SU-DHL-6 (cell line): Measurements from ENCODE around the gene CCNY.

Source experiments
- H2AFZ ChIP-seq: fragments of 200-600 bp; sonication (generic); 2 replicates; pipeline ENCODE4 v1.6.1; 2014; ENCODE audit warnings: low read depth, mild to moderate bottlenecking, moderate library complexity, mixed read lengths, antibody characterized with exemption, low read length; ENCODE audit not compliant: severe bottlenecking
- H3F3A ChIP-seq: fragments of 200-600 bp; shearing (Covaris generic); 2 replicates; pipeline ENCODE4 v1.6.0; 2016; ENCODE audit warnings: antibody characterized with exemption, mild to moderate bottlenecking; ENCODE audit not compliant: insufficient read depth
- H3K27ac ChIP-seq: fragments of 200-600 bp; sonication (generic); 2 replicates; pipeline ENCODE4 v1.5.1; 2016; ENCODE audit warnings: low read depth, mild to moderate bottlenecking, low read length, moderate library complexity, mixed read lengths
- H3K27me3 ChIP-seq: fragments of 200-600 bp; sonication (generic), shearing (Covaris generic); 2 replicates; pipeline ENCODE4 v1.6.0; 2014; ENCODE audit warnings: mild to moderate bottlenecking, low read length
- H3K36me3 ChIP-seq: fragments of 200-600 bp; sonication (generic); 2 replicates; pipeline ENCODE4 v1.6.1; 2014; ENCODE audit warnings: mild to moderate bottlenecking, low read length, mixed read lengths
- H3K4me2 ChIP-seq: fragments of 300-600, 200-600 bp; shearing (Covaris generic), sonication (generic); 2 replicates; pipeline ENCODE4 v1.6.0; 2014; ENCODE audit warnings: low read length, low read depth, mild to moderate bottlenecking; ENCODE audit not compliant: poor library complexity, severe bottlenecking
- H3K4me3 ChIP-seq: fragments of 200-600 bp; sonication (generic); 2 replicates; pipeline ENCODE4 v1.5.1; 2014; ENCODE audit warnings: antibody characterized with exemption, low read length, mild to moderate bottlenecking, mixed read lengths; ENCODE audit not compliant: insufficient read depth, poor library complexity, severe bottlenecking
- H3K79me2 ChIP-seq: fragments of 200-600 bp; sonication (generic); 2 replicates; pipeline ENCODE4 v1.6.1; 2014; ENCODE audit warnings: mild to moderate bottlenecking, low read length, moderate library complexity; ENCODE audit not compliant: insufficient read depth
- H3K9ac ChIP-seq: fragments of 200-600 bp; sonication (generic); 2 replicates; pipeline ENCODE4 v1.7.0; 2014; ENCODE audit warnings: mild to moderate bottlenecking, low read length
- H3K9me2 ChIP-seq: fragments of 200-600 bp; sonication (generic); replicated peaks from 2 replicates; pipeline ENCODE4 v1.6.1; 2014; ENCODE audit warnings: low read length; ENCODE audit not compliant: insufficient read depth
- H3K9me3 ChIP-seq: fragments of 200-600 bp; sonication (generic); 2 replicates; pipeline ENCODE4 v1.6.1; 2014; ENCODE audit warnings: low read length, mixed read lengths; ENCODE audit not compliant: insufficient read depth
- H4K20me1 ChIP-seq: fragments of 200-600 bp; sonication (generic); 2 replicates; pipeline ENCODE4 v1.6.1; 2014; ENCODE audit warnings: low read depth, mild to moderate bottlenecking, antibody characterized with exemption, low read length, moderate library complexity, mixed read lengths
- CTCF ChIP-seq: fragments of 200-600 bp; sonication (generic); IDR thresholded peaks from one replicate; pipeline ENCODE4 v1.5.1; 2017; ENCODE audit warnings: antibody characterized with exemption, mild to moderate bottlenecking, low read length, moderate library complexity; ENCODE audit not compliant: insufficient read depth, poor library complexity, severe bottlenecking
- EZH2phosphoT487 ChIP-seq: fragments of 200-600 bp; sonication (generic), shearing (Covaris generic); conservative IDR thresholded peaks from 2 replicates; pipeline ENCODE4 v1.6.1; 2018; ENCODE audit warnings: mild to moderate bottlenecking, antibody characterized with exemption, low read length, moderate library complexity, mixed read lengths

CCNY gene

GRCh38 chr10:35369049-35369611 is 32.8 kb downstream of the CCNY start:
- peaks cover 37% of the 10 kb centered on the region for H4K20me1 ChIP-seq
- H3K9ac ChIP-seq = no peak overlapping the region
- no peaks in the 10 kb centered on the region for H3K27me3 ChIP-seq
- H3K4me3 ChIP-seq = no peak overlapping the region
- no peak overlapping the region for H3K27ac ChIP-seq
- no peaks in the 10 kb centered on the region for H3K36me3 ChIP-seq
- peaks cover 19% of the 10 kb centered on the region; the same call in 1 of the 2 replicates for H3K79me2 ChIP-seq
- H2AFZ ChIP-seq = no peak overlapping the region
- no peak overlapping the region for H3K4me2 ChIP-seq
- H3K9me2 ChIP-seq = no peaks in the 10 kb centered on the region
- no peaks in the 10 kb centered on the region for H3F3A ChIP-seq
- no peak for TF ChIP-seq CTCF
- no peak for TF ChIP-seq EZH2phosphoT487
- no peaks in the 10 kb centered on the region for H3K9me3 ChIP-seq

GRCh38 chr10:35371731-35372130 is 35.4 kb downstream of the CCNY start:
- Histone ChIP-seq H3K79me2 (peaks cover 17% of the 10 kb centered on the region; the same call in 1 of the 2 replicates), H3F3A (no peaks in the 10 kb centered on the region), H2AFZ (no peak overlapping the region), H3K9ac (no peak overlapping the region), H3K4me2 (no peak overlapping the region), H4K20me1 (peaks cover 17% of the 10 kb centered on the region), H3K9me2 (no peaks in the 10 kb centered on the region), H3K36me3 (no peaks in the 10 kb centered on the region), H3K27ac (no peak overlapping the region), H3K4me3 (no peak overlapping the region), H3K27me3 (no peaks in the 10 kb centered on the region), H3K9me3 (no peaks in the 10 kb centered on the region)
- no peak for TF ChIP-seq EZH2phosphoT487
- no peak for TF ChIP-seq CTCF

GRCh38 chr10:35372329-35372728 is 36.0 kb downstream of the CCNY start:
- peaks cover 15% of the 10 kb centered on the region; the same call in 1 of the 2 replicates for H3K79me2 ChIP-seq
- TF ChIP-seq CTCF (no peak), EZH2phosphoT487 (no peak)
- no peak overlapping the region for H3K27ac ChIP-seq
- H3K4me2 ChIP-seq = no peak overlapping the region
- H3F3A ChIP-seq = no peaks in the 10 kb centered on the region
- H3K9me3 ChIP-seq = no peaks in the 10 kb centered on the region
- no peaks in the 10 kb centered on the region for H3K36me3 ChIP-seq
- no peak overlapping the region for H3K9ac ChIP-seq
- H2AFZ ChIP-seq = no peak overlapping the region
- peaks cover 11% of the 10 kb centered on the region for H4K20me1 ChIP-seq
- H3K4me3 ChIP-seq = no peak overlapping the region
- H3K9me2 ChIP-seq = no peaks in the 10 kb centered on the region
- no peaks in the 10 kb centered on the region for H3K27me3 ChIP-seq
